ENCODE measurements around the gene GPD1.

The GPD1 gene

GRCh38 chr12:50103767-50104321 lies at the start of gene GPD1:
Gene GPD1 (plus strand): TSS chr12:50104008. CDS start chr12:50104051, 43 bp downstream.
- DNase-seq (ENCODE audit: low read depth): peak; percentile 19

GRCh38 chr12:50055831-50056638 lies 47.8 kb upstream of the GPD1 start:
- DNase-seq (ENCODE audit: low read depth): peak; percentile 56

- no peak for DNase-seq (ENCODE audit: low read depth)
Measured at GRCh38 chr12:50056639-50056976, 47.2 kb upstream of the GPD1 start.

GRCh38 chr12:50057000-50057841 lies 46.6 kb upstream of the GPD1 start, which contains the start of gene ASIC1:
Gene ASIC1 (plus strand): TSS chr12:50057596. CDS start chr12:50058767, 1,171 bp downstream.
- DNase-seq (ENCODE audit: low read depth): peak; percentile 33

GRCh38 chr12:50057896-50058670 lies 45.7 kb upstream of the GPD1 start:
- DNase-seq (ENCODE audit: low read depth): no peak

- no peak for DNase-seq (ENCODE audit: low read depth)
Measured at GRCh38 chr12:50058743-50059312, 45.0 kb upstream of the GPD1 start.

GRCh38 chr12:50059440-50060119 lies 44.2 kb upstream of the GPD1 start:
- DNase-seq (ENCODE audit: low read depth): peak; percentile 51

- DNase-seq (ENCODE audit: low read depth): no peak
Measured at GRCh38 chr12:50060120-50060468, 43.7 kb upstream of the GPD1 start.

GRCh38 chr12:50061171-50061570 lies 42.6 kb upstream of the GPD1 start:
- DNase-seq (ENCODE audit: low read depth): no peak

- no peak for DNase-seq (ENCODE audit: low read depth)
Measured at GRCh38 chr12:50061946-50062686, 41.7 kb upstream of the GPD1 start.

- no peak for DNase-seq (ENCODE audit: low read depth)
Measured at GRCh38 chr12:50062728-50063460, 40.9 kb upstream of the GPD1 start.

GRCh38 chr12:50065726-50066310 lies 38.0 kb upstream of the GPD1 start:
- DNase-seq (ENCODE audit: low read depth): no peak

GRCh38 chr12:50066402-50066801 lies 37.4 kb upstream of the GPD1 start:
- no peak for DNase-seq (ENCODE audit: low read depth)

- DNase-seq (ENCODE audit: low read depth): no peak
Measured at GRCh38 chr12:50069069-50069468, 34.7 kb upstream of the GPD1 start.

- no peak for DNase-seq (ENCODE audit: low read depth)
Measured at GRCh38 chr12:50069539-50069938, 34.3 kb upstream of the GPD1 start.

GRCh38 chr12:50070314-50071060 lies 33.3 kb upstream of the GPD1 start:
- DNase-seq (ENCODE audit: low read depth): peak; percentile 58

GRCh38 chr12:50072198-50072907 lies 31.5 kb upstream of the GPD1 start:
- no peak for DNase-seq (ENCODE audit: low read depth)

GRCh38 chr12:50073206-50073605 lies 30.6 kb upstream of the GPD1 start:
- no peak for DNase-seq (ENCODE audit: low read depth)

Measured in activated T-cell treated with anti-CD3 and anti-CD28 coated beads for 24 hours (primary cell).